Neural crest cell (in vitro differentiated cells): ENCODE measurements around the gene C19orf44. TPM values are rescaled to one million over a fixed set of nuclear protein-coding genes. Genes with fewer than 3 reads are reported as not detected.

Experiments used
- DNase-seq: peaks from one replicate; pipeline ENCODE4 v3.0.0; 2021; ENCODE audit warnings: low read depth, mixed read lengths, low spot score
- H3K27ac Mint-ChIP-seq: one replicate; pipeline ENCODE4 v1.8.0; 2021; ENCODE audit warnings: mild to moderate bottlenecking, mixed read lengths; ENCODE audit not compliant: unreplicated experiment
- H3K27me3 Mint-ChIP-seq: 2 replicates; pipeline ENCODE4 v1.8.0; 2021; ENCODE audit warnings: low read depth, mild to moderate bottlenecking, mixed read lengths
- H3K36me3 Mint-ChIP-seq: 2 replicates; pipeline ENCODE4 v1.8.0; 2021; ENCODE audit warnings: low read depth, mild to moderate bottlenecking, mixed read lengths
- H3K4me1 Mint-ChIP-seq: 2 replicates; pipeline ENCODE4 v1.8.0; 2021; ENCODE audit warnings: mixed read lengths
- H3K4me3 Mint-ChIP-seq: one replicate; pipeline ENCODE4 v1.8.0; 2021; ENCODE audit warnings: mild to moderate bottlenecking, mixed read lengths
- H3K9me3 Mint-ChIP-seq: 2 replicates; pipeline ENCODE4 v1.8.0; 2021; ENCODE audit warnings: mixed read lengths
- total RNA-seq: library from RNA; stranded (reverse); gene quantifications from 2 replicates; pipeline ENCODE4 v1.2.1, GENCODE V29; 2021
- TF ChIP-seq, protein P1 (sequence below): fragments of 200-600 bp; sonication (generic); conservative IDR thresholded peaks from 2 replicates; pipeline ENCODE4 v1.5.0; 2021; ENCODE audit warnings: antibody characterized with exemption, mild to moderate bottlenecking

C19orf44 gene
- total RNA-seq, 1 donor from 2014 or later, result 9.6 TPM

DNA sequence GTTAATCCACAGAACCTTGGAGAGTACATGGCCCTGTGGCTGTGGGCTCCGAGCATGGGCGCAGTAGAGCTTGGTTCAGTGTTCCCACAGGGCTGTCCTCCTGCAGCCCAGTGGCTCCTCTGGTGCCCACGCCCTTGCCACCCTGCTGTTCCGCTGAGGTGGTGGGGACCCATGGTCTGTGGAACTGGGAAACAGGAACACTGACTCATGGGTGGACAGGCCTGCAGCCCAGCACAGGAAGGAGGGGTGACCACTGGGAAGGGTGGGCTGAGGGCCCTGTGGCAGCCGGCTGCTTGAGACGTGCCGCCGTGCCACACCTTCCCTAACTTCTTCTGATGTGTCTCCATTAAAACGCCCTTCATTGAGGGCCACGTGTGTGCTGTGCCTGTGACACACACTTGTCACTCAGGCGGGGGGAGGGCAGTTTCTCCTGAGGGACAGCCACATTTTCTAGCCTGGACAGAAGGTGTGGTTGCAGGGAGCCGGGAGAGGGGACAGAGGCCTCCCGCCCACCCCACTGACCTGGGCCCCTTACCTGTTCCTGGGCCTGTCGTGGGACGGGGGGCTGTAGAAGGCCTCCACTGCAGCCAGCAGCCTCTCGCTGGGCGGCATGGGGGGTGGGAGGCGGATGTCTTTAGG is 24.9 kb downstream of the C19orf44 start:
- no peak for DNase-seq
- no peaks in the 10 kb centered on the region for H3K4me1 Mint-ChIP-seq

DNA sequence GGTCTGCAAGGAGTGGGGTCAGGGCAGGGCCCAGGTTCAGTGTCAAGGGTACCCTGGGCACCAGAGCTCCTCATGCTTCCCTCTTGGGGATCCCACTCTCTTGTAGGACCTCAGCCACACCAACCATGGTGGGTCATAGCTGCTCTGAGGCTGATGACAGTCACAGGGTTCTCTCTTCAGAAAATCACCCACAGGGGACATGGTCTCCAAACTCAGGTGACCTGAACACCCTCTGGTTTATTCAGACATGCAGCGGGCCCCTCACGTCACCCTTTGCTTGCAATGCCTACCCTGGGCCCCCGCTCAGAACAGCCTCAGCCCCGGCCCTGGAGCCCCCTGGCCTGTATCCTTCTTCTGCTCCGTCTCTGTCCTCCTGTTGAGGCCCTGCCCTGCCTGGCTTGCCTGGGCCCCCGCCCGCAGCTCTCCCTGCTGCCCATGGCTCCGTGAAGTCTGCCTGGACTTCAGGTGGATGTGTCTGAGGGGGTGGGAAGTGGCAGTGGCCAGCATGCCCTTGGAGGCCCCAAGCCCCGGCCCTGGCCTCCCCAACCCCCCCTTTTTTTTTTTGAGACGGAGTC is 25.6 kb downstream of the C19orf44 start:
- TF ChIP-seq, protein P1, sequence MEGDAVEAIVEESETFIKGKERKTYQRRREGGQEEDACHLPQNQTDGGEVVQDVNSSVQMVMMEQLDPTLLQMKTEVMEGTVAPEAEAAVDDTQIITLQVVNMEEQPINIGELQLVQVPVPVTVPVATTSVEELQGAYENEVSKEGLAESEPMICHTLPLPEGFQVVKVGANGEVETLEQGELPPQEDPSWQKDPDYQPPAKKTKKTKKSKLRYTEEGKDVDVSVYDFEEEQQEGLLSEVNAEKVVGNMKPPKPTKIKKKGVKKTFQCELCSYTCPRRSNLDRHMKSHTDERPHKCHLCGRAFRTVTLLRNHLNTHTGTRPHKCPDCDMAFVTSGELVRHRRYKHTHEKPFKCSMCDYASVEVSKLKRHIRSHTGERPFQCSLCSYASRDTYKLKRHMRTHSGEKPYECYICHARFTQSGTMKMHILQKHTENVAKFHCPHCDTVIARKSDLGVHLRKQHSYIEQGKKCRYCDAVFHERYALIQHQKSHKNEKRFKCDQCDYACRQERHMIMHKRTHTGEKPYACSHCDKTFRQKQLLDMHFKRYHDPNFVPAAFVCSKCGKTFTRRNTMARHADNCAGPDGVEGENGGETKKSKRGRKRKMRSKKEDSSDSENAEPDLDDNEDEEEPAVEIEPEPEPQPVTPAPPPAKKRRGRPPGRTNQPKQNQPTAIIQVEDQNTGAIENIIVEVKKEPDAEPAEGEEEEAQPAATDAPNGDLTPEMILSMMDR, result no peak
- no peak overlapping the region for H3K27ac Mint-ChIP-seq
- no peak for DNase-seq
- H3K9me3 Mint-ChIP-seq, result no peaks in the 10 kb centered on the region
- H3K4me3 Mint-ChIP-seq, result no peak overlapping the region
- peaks cover 16% of the 10 kb centered on the region for H3K36me3 Mint-ChIP-seq
- H3K4me1 Mint-ChIP-seq, result no peaks in the 10 kb centered on the region
- H3K27me3 Mint-ChIP-seq, result no peaks in the 10 kb centered on the region

More for the DNA sequence above, 24.9 kb downstream of the C19orf44 start:
- no peak overlapping the region for H3K27ac Mint-ChIP-seq
- no peaks in the 10 kb centered on the region for H3K27me3 Mint-ChIP-seq
- H3K4me3 Mint-ChIP-seq, result peak overlapping the region; percentile 49
- H3K36me3 Mint-ChIP-seq, result peaks cover 16% of the 10 kb centered on the region
- TF ChIP-seq, protein P1, result no peak
- no peaks in the 10 kb centered on the region for H3K9me3 Mint-ChIP-seq

DNA sequence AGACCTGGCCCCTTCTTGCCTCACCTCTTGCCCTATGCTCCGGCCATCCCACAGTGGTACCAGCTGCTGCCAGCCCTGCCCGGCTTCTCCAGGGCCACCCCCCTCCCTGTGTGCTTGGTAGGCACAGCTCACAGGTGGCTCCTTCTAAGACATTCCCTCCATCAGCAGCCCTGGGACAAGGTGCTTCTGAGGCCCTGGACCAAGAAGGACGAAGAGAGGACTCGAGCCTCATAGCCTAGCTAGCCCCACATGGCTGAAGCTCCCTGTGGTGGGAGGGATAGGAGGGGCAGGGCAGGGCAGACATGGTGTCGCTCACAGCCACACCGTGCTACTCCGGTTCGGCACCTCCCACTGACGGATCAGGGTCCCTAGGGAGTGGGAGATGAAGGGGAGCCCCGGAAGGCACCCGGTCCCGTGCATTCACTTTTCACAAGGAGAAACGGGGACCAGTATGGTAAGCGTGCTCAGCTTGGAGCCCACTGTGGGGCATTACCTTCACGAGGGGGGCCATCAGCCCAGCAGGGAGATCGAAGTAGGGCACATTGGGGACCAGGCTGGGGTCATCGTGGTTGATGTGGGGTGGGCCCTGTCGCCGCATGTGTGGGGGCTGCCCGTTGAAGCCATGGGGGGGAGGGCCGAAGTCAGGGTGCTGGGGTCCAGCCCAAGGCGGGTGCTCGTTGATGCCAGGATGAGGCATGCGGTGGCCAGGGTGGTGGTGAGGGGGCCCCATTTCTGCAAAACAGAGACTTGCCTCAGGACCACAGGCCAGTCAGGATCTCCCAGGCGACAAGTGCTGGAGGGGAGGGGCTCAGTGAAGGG is 26.6 kb downstream of the C19orf44 start:
- TF ChIP-seq, protein P1, result no peak
- Mint-ChIP-seq H3K36me3 (peaks cover 16% of the 10 kb centered on the region), H3K27me3 (no peaks in the 10 kb centered on the region), H3K4me1 (no peaks in the 10 kb centered on the region), H3K9me3 (no peaks in the 10 kb centered on the region), H3K4me3 (no peak overlapping the region), H3K27ac (no peak overlapping the region)
- DNase-seq, result no peak

DNA sequence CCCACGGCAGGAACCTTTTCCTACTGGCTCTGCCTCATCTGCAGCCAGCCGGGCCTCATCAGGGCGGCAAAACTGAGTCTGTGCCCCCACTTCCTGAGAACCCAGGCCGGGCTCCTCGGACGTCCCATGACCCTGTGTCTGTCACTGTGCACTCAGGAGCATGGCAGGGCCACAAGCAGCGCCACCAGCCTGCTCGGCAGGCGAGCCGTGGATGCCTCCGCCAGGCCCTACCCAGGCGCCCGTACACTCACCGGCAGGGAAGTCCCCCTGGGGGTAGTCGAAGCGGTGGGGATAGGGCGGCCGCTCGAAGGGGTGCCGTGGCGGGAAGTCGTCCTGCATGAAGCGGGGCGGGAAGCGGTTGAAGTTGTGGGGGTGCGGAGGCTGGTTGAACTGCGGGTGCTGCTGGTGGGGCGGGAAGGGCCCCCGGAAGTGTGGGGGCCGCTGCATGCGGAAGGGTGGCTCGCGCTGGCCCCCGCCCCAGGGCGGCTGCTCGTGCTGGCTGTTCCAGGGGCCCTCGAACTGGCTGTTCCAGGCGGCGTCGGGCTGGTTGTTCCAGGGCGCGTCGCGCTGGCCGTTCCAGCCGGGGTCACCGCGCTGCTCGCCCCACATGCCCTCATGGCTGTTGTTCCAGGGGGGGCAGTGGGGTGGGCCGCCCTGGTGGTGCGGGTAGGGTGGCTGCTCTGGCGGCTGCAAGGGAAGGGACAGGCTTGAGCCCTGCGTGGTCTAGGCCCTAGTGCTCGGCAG is 29.0 kb downstream of the C19orf44 start:
- Mint-ChIP-seq H3K9me3 (no peaks in the 10 kb centered on the region), H3K36me3 (peaks cover 11% of the 10 kb centered on the region), H3K27ac (no peak overlapping the region), H3K4me3 (no peak overlapping the region), H3K27me3 (no peaks in the 10 kb centered on the region), H3K4me1 (no peaks in the 10 kb centered on the region)
- no peak for DNase-seq
- TF ChIP-seq, protein P1, result no peak

DNA sequence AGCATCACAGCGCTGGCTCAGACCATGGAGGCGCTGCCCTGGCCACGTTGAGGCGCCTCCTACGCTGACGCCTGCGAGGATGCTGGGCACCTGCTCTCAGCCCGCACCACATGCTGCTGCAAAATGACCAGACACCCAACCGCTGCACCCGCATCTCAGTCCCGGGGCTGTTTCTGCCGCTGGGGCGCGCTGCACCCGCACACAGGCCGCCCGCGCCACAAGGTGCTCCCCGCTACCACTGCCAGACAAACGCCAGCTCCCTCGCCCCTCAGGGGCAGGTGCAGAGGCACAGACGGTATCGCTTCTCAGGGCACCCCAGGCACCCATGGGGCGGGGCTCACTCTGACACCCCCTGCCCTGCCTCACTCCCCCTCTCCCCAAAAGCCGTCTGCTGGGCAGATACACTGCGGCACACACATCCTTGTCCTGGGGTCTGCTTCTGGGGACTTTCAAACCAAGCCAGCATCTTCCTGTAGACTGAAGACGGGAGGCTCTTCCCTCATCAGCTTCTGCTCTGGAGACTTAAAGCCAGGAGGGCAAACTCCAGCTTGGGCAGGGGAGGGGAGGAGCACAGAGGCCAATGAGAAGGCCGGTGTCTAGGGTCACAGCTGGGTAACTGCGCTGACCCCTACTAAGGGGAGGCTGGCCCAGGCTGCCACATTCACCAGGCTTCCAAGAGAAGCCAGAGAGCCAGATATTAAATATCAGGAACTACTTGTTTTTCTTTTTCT is 29.7 kb downstream of the C19orf44 start:
- no peak overlapping the region for H3K4me3 Mint-ChIP-seq
- no peaks in the 10 kb centered on the region for H3K4me1 Mint-ChIP-seq
- peaks cover 11% of the 10 kb centered on the region for H3K36me3 Mint-ChIP-seq
- H3K27me3 Mint-ChIP-seq, result no peaks in the 10 kb centered on the region
- DNase-seq, result no peak
- TF ChIP-seq, protein P1, result no peak
- no peaks in the 10 kb centered on the region for H3K9me3 Mint-ChIP-seq
- H3K27ac Mint-ChIP-seq, result no peak overlapping the region
